Trophoblast cell (in vitro differentiated cells and primary cell): Measurements from ENCODE around the gene ADARB1.

ENCODE experiments used
- DNase-seq, 2 donors: peaks; one replicate each; pipeline ENCODE4 v3.0.0-alpha.2; 2016
- H2AFZ ChIP-seq: 2 replicates; pipeline ENCODE4 v1.6.1; 2013; ENCODE audit warnings: low read length, moderate library complexity, mild to moderate bottlenecking; ENCODE audit not compliant: insufficient read depth, poor library complexity
- H2AK5ac ChIP-seq: 2 replicates; pipeline ENCODE4 v1.6.1; 2013; ENCODE audit warnings: mild to moderate bottlenecking, low read length
- H2BK120ac ChIP-seq: 2 replicates; pipeline ENCODE4 v1.6.1; 2013; ENCODE audit warnings: low read length, mild to moderate bottlenecking, moderate library complexity; ENCODE audit not compliant: insufficient read depth, poor library complexity
- H2BK12ac ChIP-seq: 2 replicates; pipeline ENCODE4 v1.6.1; 2013; ENCODE audit warnings: mild to moderate bottlenecking, low read length, moderate library complexity
- H2BK5ac ChIP-seq: 2 replicates; pipeline ENCODE4 v1.6.1; 2013; ENCODE audit warnings: low read length, low read depth, moderate library complexity, mild to moderate bottlenecking; ENCODE audit not compliant: poor library complexity
- H3K14ac ChIP-seq: 2 replicates; pipeline ENCODE4 v1.6.1; 2013; ENCODE audit warnings: mild to moderate bottlenecking, low read length
- H3K18ac ChIP-seq: 2 replicates; pipeline ENCODE4 v1.6.1; 2013; ENCODE audit warnings: mild to moderate bottlenecking, low read length
- H3K23ac ChIP-seq: 2 replicates; pipeline ENCODE4 v1.6.1; 2013; ENCODE audit warnings: low read length
- H3K27ac ChIP-seq: 2 replicates; pipeline ENCODE4 v1.5.1; 2013; ENCODE audit warnings: low read depth, mild to moderate bottlenecking, inconsistent platforms, low read length, moderate library complexity
- H3K27me3 ChIP-seq: 2 replicates; pipeline ENCODE4 v1.6.1; 2013; ENCODE audit warnings: inconsistent platforms, mild to moderate bottlenecking, low read length, moderate library complexity; ENCODE audit not compliant: insufficient read depth
- H3K36me3 ChIP-seq, 2 experiments: 1 replicate in 1 of 2; 2 replicates in 1 of 2; pipeline ENCODE4 v1.6.1; 2013; ENCODE audit warnings: low read length in 2 of 2, mild to moderate bottlenecking in 2 of 2, moderate library complexity in 1 of 2; ENCODE audit not compliant: insufficient read depth in 2 of 2, control insufficient read depth in 1 of 2
- H3K4ac ChIP-seq: 2 replicates; pipeline ENCODE4 v1.6.1; 2013; ENCODE audit warnings: low read depth, mild to moderate bottlenecking, low read length, moderate library complexity
- H3K4me1 ChIP-seq, 2 experiments: 1 replicate in 1 of 2; 2 replicates in 1 of 2; pipeline ENCODE4 v1.6.1; 2013; ENCODE audit warnings: low read length in 2 of 2, mild to moderate bottlenecking in 2 of 2, moderate library complexity in 1 of 2; ENCODE audit not compliant: insufficient read depth in 2 of 2, control insufficient read depth in 1 of 2
- H3K4me2 ChIP-seq: 2 replicates; pipeline ENCODE4 v1.6.1; 2013; ENCODE audit warnings: inconsistent platforms, mild to moderate bottlenecking, low read length, moderate library complexity
- H3K4me3 ChIP-seq: 2 replicates; pipeline ENCODE4 v1.5.1; 2013; ENCODE audit warnings: mild to moderate bottlenecking, low read depth, low read length, inconsistent platforms
- H3K79me1 ChIP-seq: one replicate; pipeline ENCODE4 v1.6.1; 2013; ENCODE audit warnings: low read length
- H3K79me2 ChIP-seq: 2 replicates; pipeline ENCODE4 v1.6.1; 2013; ENCODE audit warnings: low read length, mild to moderate bottlenecking; ENCODE audit not compliant: control insufficient read depth, insufficient read depth, poor library complexity
- H3K9ac ChIP-seq: 2 replicates; pipeline ENCODE4 v1.6.1; 2013; ENCODE audit warnings: mild to moderate bottlenecking, low read length
- H3K9me3 ChIP-seq: 2 replicates; pipeline ENCODE4 v1.6.1; 2013; ENCODE audit warnings: low read depth, mild to moderate bottlenecking, control low read depth, inconsistent platforms, low read length; ENCODE audit not compliant: insufficient read depth
- H4K12ac ChIP-seq: 2 replicates; pipeline ENCODE4 v1.6.1; 2013; ENCODE audit warnings: low read depth, mild to moderate bottlenecking, low read length, moderate library complexity
- H4K8ac ChIP-seq: 2 replicates; pipeline ENCODE4 v1.6.1; 2013; ENCODE audit warnings: low read depth, mild to moderate bottlenecking, low read length, moderate library complexity
- H4K91ac ChIP-seq: one replicate; pipeline ENCODE4 v1.6.1; 2013; ENCODE audit warnings: low read depth, mild to moderate bottlenecking, low read length, moderate library complexity
- WGBS: extraction: QIAGEN DNeasy Blood & Tissue Kit; methylation state at CpG from one replicate; pipeline ENCODE4 v1.1.7; 2013; ENCODE audit warnings: missing lambda C conversion rate; ENCODE audit not compliant: insufficient read length, insufficient coverage; ENCODE audit errors: extremely low coverage; 5-methylcytosine and 5-hydroxymethylcytosine counted together

ADARB1 gene

DNA sequence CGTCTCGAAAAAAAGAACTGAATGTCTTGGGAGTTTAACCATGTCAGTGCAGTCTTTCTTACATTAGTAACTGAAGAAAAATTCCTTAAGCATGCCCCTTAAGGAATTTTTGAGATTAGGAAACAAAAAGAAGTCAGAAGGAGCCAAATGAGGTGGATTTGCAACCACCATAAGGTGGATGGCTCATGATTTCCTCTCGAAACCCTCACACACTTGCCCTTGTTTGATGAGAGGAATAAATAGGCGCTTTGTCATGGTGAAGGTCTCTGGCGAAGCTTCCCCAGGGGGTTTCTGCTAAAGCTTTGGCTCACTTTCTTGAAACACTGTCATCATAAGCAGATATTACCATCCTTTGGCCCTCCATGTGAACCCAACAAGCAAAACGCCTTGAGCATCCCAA is 145.1 kb downstream of the ADARB1 start:
- no peak overlapping the region for H3K4me2 ChIP-seq
- H2AK5ac ChIP-seq: no peak overlapping the region
- H3K9ac ChIP-seq: no peak overlapping the region
- no peak overlapping the region for H2BK5ac ChIP-seq
- no peak overlapping the region for H4K91ac ChIP-seq
- no peak overlapping the region for H3K18ac ChIP-seq
- H4K8ac ChIP-seq: no peak overlapping the region
- no peaks in the 10 kb centered on the region for H3K4me1 ChIP-seq
- no peak overlapping the region for H2BK120ac ChIP-seq
- H3K27ac ChIP-seq: no peak overlapping the region
- H2BK12ac ChIP-seq: no peak overlapping the region
- no peak overlapping the region for H4K12ac ChIP-seq
- H3K4me3 ChIP-seq: no peak overlapping the region
- no peaks in the 10 kb centered on the region for H3K79me1 ChIP-seq
- H3K27me3 ChIP-seq: no peaks in the 10 kb centered on the region
- no peak for DNase-seq
- no peak overlapping the region for H3K23ac ChIP-seq
- no CpG with 5 or more reads among the region's 6 CpGs for WGBS
- H3K79me2 ChIP-seq: no peaks in the 10 kb centered on the region
- H3K4ac ChIP-seq: no peak overlapping the region
- peaks cover 23 to 25% of the 10 kb centered on the region in 2 experiments for H3K36me3 ChIP-seq
- H3K9me3 ChIP-seq: no peaks in the 10 kb centered on the region
- no peak overlapping the region for H3K14ac ChIP-seq
- no peak overlapping the region for H2AFZ ChIP-seq

DNA sequence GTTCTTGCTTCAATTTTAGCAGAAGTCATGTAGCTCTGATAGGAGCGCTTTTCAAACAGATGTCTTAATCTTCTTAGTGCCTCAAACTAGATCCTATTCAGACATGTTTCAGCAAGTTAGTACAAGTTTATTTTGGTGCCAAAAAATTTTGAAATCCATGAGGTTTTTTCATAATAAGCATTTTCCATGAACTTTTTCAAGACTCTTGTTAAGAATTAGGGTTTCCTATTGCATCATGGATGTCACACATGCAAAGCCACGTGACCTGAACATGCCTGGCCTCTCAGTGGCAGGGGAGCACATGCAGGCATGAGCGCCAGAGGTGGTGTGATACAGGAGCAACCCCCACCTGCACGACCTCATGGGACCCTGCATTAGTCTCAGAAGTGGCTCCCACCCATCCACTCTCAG is 145.7 kb downstream of the ADARB1 start:
- H4K12ac ChIP-seq: no peak overlapping the region
- H3K27ac ChIP-seq: no peak overlapping the region
- H3K4ac ChIP-seq: no peak overlapping the region
- DNase-seq: no peak
- H3K14ac ChIP-seq: no peak overlapping the region
- H3K23ac ChIP-seq: no peak overlapping the region
- no peak overlapping the region for H3K9ac ChIP-seq
- no peak overlapping the region for H3K18ac ChIP-seq
- H2BK12ac ChIP-seq: no peak overlapping the region
- H3K9me3 ChIP-seq: no peaks in the 10 kb centered on the region
- H3K79me1 ChIP-seq: no peaks in the 10 kb centered on the region
- H2AK5ac ChIP-seq: no peak overlapping the region
- no peak overlapping the region for H3K4me3 ChIP-seq
- peaks cover 23 to 25% of the 10 kb centered on the region in 2 experiments for H3K36me3 ChIP-seq
- no peak overlapping the region for H3K4me2 ChIP-seq
- H4K8ac ChIP-seq: no peak overlapping the region
- WGBS: no CpG with 5 or more reads among the region's 4 CpGs
- H2BK120ac ChIP-seq: no peak overlapping the region
- H2BK5ac ChIP-seq: no peak overlapping the region
- H3K27me3 ChIP-seq: no peaks in the 10 kb centered on the region
- H2AFZ ChIP-seq: no peak overlapping the region
- no peak overlapping the region for H4K91ac ChIP-seq
- no peaks in the 10 kb centered on the region for H3K79me2 ChIP-seq
- H3K4me1 ChIP-seq: no peaks in the 10 kb centered on the region

DNA sequence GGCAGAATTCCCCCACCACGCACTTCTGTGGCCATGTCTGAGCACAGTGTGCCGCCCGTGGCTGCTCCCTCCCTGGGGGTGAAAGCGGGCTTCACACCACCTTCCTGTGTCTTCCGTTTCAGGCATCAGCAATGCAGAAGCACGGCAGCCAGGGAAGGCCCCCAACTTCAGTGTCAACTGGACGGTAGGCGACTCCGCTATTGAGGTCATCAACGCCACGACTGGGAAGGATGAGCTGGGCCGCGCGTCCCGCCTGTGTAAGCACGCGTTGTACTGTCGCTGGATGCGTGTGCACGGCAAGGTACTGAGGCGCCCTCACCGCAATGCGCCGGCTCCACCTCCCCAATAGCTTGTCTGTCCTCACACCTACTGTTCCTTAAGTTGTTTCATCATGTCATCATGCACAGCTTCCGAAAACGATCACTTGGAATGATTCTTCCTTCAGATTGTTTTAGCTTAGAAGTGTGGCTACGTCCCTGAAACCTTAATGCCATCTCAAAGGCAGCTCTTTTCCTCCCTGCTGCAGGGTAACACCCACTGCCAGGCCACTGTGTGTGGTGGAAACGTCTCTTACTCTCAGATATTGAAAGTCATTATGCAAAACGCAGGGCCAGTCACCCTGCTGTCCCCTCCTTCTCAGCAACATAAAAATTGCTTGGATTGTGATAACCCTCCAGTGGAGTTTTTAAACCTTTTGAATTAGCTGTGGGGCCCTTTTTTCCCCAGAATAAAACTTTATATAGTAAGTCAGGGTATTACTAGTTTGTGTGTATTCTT is 146.5 kb downstream of the ADARB1 start:
- Histone ChIP-seq H3K18ac (no peak overlapping the region), H2AK5ac (no peak overlapping the region), H3K23ac (no peak overlapping the region), H3K4me3 (no peak overlapping the region), H3K79me2 (no peaks in the 10 kb centered on the region), H3K4me2 (no peak overlapping the region), H4K12ac (no peak overlapping the region), H3K9ac (no peak overlapping the region), H3K27ac (no peak overlapping the region), H3K36me3 (peaks cover 23 to 24% of the 10 kb centered on the region in 2 experiments), H3K14ac (no peak overlapping the region), H3K4ac (no peak overlapping the region), H2BK5ac (no peak overlapping the region), H4K8ac (no peak overlapping the region), H2AFZ (no peak overlapping the region), H3K4me1 (no peaks in the 10 kb centered on the region), H3K79me1 (no peaks in the 10 kb centered on the region), H3K27me3 (no peaks in the 10 kb centered on the region), H2BK120ac (no peak overlapping the region), H4K91ac (no peak overlapping the region), H2BK12ac (no peak overlapping the region), H3K9me3 (no peaks in the 10 kb centered on the region)
- no CpG with 5 or more reads among the region's 29 CpGs for WGBS
- DNase-seq: no peak

DNA sequence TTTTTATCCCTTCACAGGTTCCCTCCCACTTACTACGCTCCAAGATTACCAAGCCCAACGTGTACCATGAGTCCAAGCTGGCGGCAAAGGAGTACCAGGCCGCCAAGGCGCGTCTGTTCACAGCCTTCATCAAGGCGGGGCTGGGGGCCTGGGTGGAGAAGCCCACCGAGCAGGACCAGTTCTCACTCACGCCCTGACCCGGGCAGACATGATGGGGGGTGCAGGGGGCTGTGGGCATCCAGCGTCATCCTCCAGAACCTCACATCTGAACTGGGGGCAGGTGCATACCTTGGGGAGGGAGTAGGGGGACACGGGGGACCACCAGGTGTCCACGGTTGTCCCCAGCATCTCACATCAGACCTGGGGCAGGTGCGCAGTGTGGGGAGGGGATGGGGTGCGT is 147.6 kb downstream of the ADARB1 start:
- Histone ChIP-seq H4K91ac (no peak overlapping the region), H3K9me3 (no peaks in the 10 kb centered on the region), H3K9ac (no peak overlapping the region), H2AFZ (no peak overlapping the region), H3K4me1 (no peaks in the 10 kb centered on the region), H3K4me2 (no peak overlapping the region), H3K4me3 (no peak overlapping the region), H2BK12ac (no peak overlapping the region), H2AK5ac (no peak overlapping the region), H3K4ac (no peak overlapping the region), H4K12ac (no peak overlapping the region), H2BK5ac (no peak overlapping the region), H3K23ac (no peak overlapping the region), H4K8ac (no peak overlapping the region), H3K27me3 (no peaks in the 10 kb centered on the region), H3K79me1 (no peaks in the 10 kb centered on the region), H3K14ac (no peak overlapping the region), H3K36me3 (peaks cover 23 to 24% of the 10 kb centered on the region in 2 experiments), H3K18ac (no peak overlapping the region), H3K27ac (no peak overlapping the region), H2BK120ac (no peak overlapping the region), H3K79me2 (no peaks in the 10 kb centered on the region)
- no CpG with 5 or more reads among the region's 15 CpGs for WGBS
- no peak for DNase-seq
